H1 (cell line): ENCODE data around the gene CREB3L1. TPM values are rescaled to one million over a fixed set of nuclear protein-coding genes. Genes with fewer than 3 reads are reported as not detected.

ENCODE experiments used
- CHD7 ChIP-seq: fragments of 300-600 bp; sonication (generic); IDR thresholded peaks from 2 replicates; pipeline ENCODE4 v1.7.1; 2012; ENCODE audit warnings: low read length, moderate library complexity, mild to moderate bottlenecking, inconsistent platforms; ENCODE audit not compliant: insufficient replicate concordance
- polyA plus RNA-seq, 7 experiments: library from polyadenylated mRNA; depleted of rRNA in 3 of 7; stranded (reverse) in 5 of 7; unstranded in 2 of 7; fragments of >200 nt in 5 of 7; fragments of 200-250 nt in 2 of 7; gene quantifications; 1 replicate in 5 of 7; 2 replicates in 1 of 7; 4 replicates in 1 of 7; pipeline versions ENCODE4 v1.2.1 to v1.2.3, GENCODE V29; 2011 to 2013; ENCODE audit warnings: missing spikeins in 2 of 7, mixed read lengths in 2 of 7
- total RNA-seq: library from RNA; stranded (reverse); fragmentation: NEBNext Ultra II Directional; extraction: Animal tissue kit (Norgen Biotek cat#: 25700); gene quantifications from 2 replicates; pipeline ENCODE4 v1.2.1, GENCODE V29; 2021

CREB3L1 gene
- total and polyA plus RNA-seq, 2 of the 8 experiments (the other 6 are each of a cell fraction or from before 2014, with no cell fraction given): 4.1 to 12.7 TPM

GRCh38 chr11:46270684-46271083 lies 6.8 kb upstream of the CREB3L1 start (continued):
- no peak for TF ChIP-seq CHD7
